HepG2 (cell line): ENCODE measurements around the gene EPS8L3. TPM values are rescaled to one million over a fixed set of nuclear protein-coding genes. Genes with fewer than 3 reads are reported as not detected.

Experiments used
- DDIT3 ChIP-seq: sonication (generic); formaldehyde crosslinking; IDR thresholded peaks from 2 replicates; pipeline ENCODE4 v1.4.0; 2020; ENCODE audit warnings: mild to moderate bottlenecking, missing genetic modification reagents
- THRA ChIP-seq: sonication (generic); formaldehyde crosslinking; IDR thresholded peaks from 2 replicates; pipeline ENCODE4 v1.4.0; 2020; ENCODE audit warnings: missing genetic modification reagents, borderline replicate concordance
- ZBTB7A ChIP-seq: sonication (generic); formaldehyde crosslinking; IDR thresholded peaks from 2 replicates; pipeline ENCODE4 v1.8.0; 2022; ENCODE audit warnings: mild to moderate bottlenecking, missing genetic modification reagents
- ZNF253 ChIP-seq: sonication (generic); formaldehyde crosslinking; IDR thresholded peaks from 2 replicates; pipeline ENCODE4 v1.8.0; 2022; ENCODE audit warnings: mild to moderate bottlenecking, missing genetic modification reagents, borderline replicate concordance
- ZNF512 ChIP-seq: sonication (generic); formaldehyde crosslinking; IDR thresholded peaks from 2 replicates; pipeline ENCODE4 v1.4.0; 2020; ENCODE audit warnings: mild to moderate bottlenecking, missing genetic modification reagents
- ZNF552 ChIP-seq: sonication (generic); formaldehyde crosslinking; IDR thresholded peaks from 2 replicates; pipeline ENCODE4 v1.9.0; 2022; ENCODE audit warnings: missing genetic modification reagents, mild to moderate bottlenecking, borderline replicate concordance
- polyA plus RNA-seq, 8 experiments: library from polyadenylated mRNA; depleted of rRNA in 3 of 8; stranded (reverse) in 7 of 8; unstranded in 1 of 8; fragments of >200 nt; fragmentation: Illumina TruSeq in 4 of 8; extraction: Trizol in 4 of 8; gene quantifications; 2 replicates each; pipeline versions ENCODE4 v1.2.1 to v1.2.3, GENCODE V29; 2011 to 2016; ENCODE audit warnings: low read depth in 4 of 8, missing spikeins in 1 of 8, mixed read lengths in 1 of 8; ENCODE audit not compliant: insufficient read depth in 1 of 8
- total RNA-seq, 5 experiments: library from RNA; depleted of rRNA; stranded (reverse); fragments of >200 nt; fragmentation: Illumina TruSeq; extraction: Trizol; gene quantifications; 2 replicates each; pipeline ENCODE4 v1.2.3, GENCODE V29; 2016; ENCODE audit warnings: low read depth in 1 of 5
- TF ChIP-seq, protein P1 (sequence below): sonication (generic); formaldehyde crosslinking; IDR thresholded peaks from 2 replicates; pipeline ENCODE4 v1.8.1; 2023; ENCODE audit warnings: mild to moderate bottlenecking, inconsistent platforms, moderate library complexity, missing genetic modification reagents, borderline replicate concordance
- TF ChIP-seq, protein P2 (sequence below): sonication (generic); formaldehyde crosslinking; IDR thresholded peaks from 2 replicates; pipeline ENCODE4 v1.8.0; 2023; ENCODE audit warnings: mild to moderate bottlenecking, missing genetic modification reagents

The EPS8L3 gene
- total and polyA plus RNA-seq, 2 of the 13 experiments (the other 11 are each of a cell fraction or from before 2014, with no cell fraction given): 18.2 to 106 TPM

DNA sequence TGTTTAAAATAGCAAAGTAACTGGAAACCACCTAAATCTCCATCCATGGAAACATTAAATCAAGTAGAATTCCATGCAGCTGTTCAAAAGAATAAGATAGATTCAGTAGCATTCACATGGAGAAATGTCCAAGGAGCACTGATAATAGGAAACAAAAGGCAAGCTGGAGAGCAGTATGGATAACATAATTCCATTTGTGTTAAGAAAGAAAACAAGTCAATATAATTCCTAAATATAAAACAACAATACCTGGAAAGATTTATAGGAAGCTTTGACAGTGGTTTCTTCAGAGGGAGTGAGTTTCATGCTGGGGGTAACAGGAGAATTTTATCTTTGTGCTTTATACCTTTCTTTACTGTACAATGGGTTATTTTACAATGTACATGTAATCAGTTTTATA is 36.6 kb upstream of the EPS8L3 start (continued):
- TF ChIP-seq DDIT3 (CRISPR knock-in tag) (no peak), ZBTB7A (CRISPR knock-in tag) (no peak), THRA (CRISPR knock-in tag) (no peak), ZNF253 (CRISPR knock-in tag) (no peak), ZNF552 (no peak), ZNF512 (CRISPR knock-in tag) (no peak)
- TF ChIP-seq, protein P1, sequence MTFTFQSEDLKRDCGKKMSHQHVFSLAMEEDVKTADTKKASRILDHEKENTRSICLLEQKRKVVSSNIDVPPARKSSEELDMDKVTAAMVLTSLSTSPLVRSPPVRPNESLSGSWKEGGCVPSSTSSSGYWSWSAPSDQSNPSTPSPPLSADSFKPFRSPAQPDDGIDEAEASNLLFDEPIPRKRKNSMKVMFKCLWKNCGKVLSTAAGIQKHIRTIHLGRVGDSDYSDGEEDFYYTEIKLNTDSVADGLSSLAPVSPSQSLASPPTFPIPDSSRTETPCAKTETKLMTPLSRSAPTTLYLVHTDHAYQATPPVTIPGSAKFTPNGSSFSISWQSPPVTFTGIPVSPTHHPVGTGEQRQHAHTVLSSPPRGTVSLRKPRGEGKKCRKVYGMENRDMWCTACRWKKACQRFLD: no peak
- TF ChIP-seq, protein P2, sequence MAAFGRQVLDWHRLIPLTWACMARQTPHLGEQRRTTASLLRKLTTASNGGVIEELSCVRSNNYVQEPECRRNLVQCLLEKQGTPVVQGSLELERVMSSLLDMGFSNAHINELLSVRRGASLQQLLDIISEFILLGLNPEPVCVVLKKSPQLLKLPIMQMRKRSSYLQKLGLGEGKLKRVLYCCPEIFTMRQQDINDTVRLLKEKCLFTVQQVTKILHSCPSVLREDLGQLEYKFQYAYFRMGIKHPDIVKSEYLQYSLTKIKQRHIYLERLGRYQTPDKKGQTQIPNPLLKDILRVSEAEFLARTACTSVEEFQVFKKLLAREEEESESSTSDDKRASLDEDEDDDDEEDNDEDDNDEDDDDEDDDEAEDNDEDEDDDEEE (CRISPR knock-in tag): no peak
